SK-N-SH treated with all-trans-retinoic acid at 6 μM for 48 hours (cell line): ENCODE data around the gene TLX1.

Experiments used
- BACH2 ChIP-seq: fragments of 250-450 bp; sonication (Bioruptor Pico); IDR thresholded peaks from 2 replicates; pipeline ENCODE4 v1.9.0; 2021; ENCODE audit warnings: mild to moderate bottlenecking, borderline replicate concordance
- ESRRG ChIP-seq: fragments of 250-450 bp; sonication (Bioruptor Pico); IDR thresholded peaks from 2 replicates; pipeline ENCODE4 v1.6.1; 2021; ENCODE audit warnings: mild to moderate bottlenecking
- ZC3H10 ChIP-seq: fragments of 250-450 bp; sonication (Bioruptor Pico); IDR thresholded peaks from 2 replicates; pipeline ENCODE4 v1.5.1; 2021; ENCODE audit warnings: mild to moderate bottlenecking, moderate library complexity
- ZFP30 ChIP-seq: fragments of 450-650 bp; formaldehyde crosslinking; IDR thresholded peaks from 2 replicates; pipeline ENCODE4 v1.5.0; 2022; ENCODE audit warnings: mild to moderate bottlenecking, moderate library complexity
- TF ChIP-seq, protein P1 (sequence below): fragments of 250-450 bp; sonication (Bioruptor Pico); IDR thresholded peaks from 2 replicates; pipeline ENCODE4 v1.8.0; 2020; ENCODE audit warnings: mild to moderate bottlenecking, moderate library complexity, borderline replicate concordance

DNA sequence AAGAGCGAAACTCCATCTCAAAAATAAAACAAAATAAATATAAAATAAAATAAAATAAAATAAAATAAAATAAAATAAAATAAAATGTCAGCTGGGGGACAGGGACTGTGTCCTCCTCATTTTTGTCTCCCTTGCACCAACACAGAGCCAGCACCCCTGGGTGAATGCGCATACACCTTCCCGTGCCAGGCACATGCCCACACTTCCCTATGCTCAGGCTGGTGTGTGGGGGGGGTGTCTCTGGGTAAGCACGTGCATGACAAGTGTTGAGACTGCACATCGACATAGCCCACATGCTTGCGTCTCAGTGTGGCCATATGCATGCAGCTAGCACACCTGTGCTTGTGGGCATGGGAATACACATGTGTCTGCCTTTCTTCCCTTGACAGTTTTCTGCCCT lies 24.7 kb upstream of the TLX1 start:
- TF ChIP-seq, protein P1, sequence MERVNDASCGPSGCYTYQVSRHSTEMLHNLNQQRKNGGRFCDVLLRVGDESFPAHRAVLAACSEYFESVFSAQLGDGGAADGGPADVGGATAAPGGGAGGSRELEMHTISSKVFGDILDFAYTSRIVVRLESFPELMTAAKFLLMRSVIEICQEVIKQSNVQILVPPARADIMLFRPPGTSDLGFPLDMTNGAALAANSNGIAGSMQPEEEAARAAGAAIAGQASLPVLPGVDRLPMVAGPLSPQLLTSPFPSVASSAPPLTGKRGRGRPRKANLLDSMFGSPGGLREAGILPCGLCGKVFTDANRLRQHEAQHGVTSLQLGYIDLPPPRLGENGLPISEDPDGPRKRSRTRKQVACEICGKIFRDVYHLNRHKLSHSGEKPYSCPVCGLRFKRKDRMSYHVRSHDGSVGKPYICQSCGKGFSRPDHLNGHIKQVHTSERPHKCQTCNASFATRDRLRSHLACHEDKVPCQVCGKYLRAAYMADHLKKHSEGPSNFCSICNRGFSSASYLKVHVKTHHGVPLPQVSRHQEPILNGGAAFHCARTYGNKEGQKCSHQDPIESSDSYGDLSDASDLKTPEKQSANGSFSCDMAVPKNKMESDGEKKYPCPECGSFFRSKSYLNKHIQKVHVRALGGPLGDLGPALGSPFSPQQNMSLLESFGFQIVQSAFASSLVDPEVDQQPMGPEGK = no peak
- TF ChIP-seq ZC3H10 (CRISPR knock-in tag) (no peak), ZFP30 (CRISPR knock-in tag) (no peak), BACH2 (CRISPR knock-in tag) (no peak), ESRRG (CRISPR knock-in tag) (no peak)
